GM20000 (cell line): ENCODE data around the gene RCAN2.

Source experiments
- DNase-seq: peaks from one replicate; pipeline ENCODE4 v3.0.0; 2012; ENCODE audit warnings: low spot score
- TF ChIP-seq, protein P1 (sequence below): IDR thresholded peaks from 2 replicates; pipeline ENCODE4 v1.5.1; 2012; ENCODE audit warnings: mild to moderate bottlenecking, control low read depth; ENCODE audit errors: extremely low read depth, missing control alignments

RCAN2 gene

DNA sequence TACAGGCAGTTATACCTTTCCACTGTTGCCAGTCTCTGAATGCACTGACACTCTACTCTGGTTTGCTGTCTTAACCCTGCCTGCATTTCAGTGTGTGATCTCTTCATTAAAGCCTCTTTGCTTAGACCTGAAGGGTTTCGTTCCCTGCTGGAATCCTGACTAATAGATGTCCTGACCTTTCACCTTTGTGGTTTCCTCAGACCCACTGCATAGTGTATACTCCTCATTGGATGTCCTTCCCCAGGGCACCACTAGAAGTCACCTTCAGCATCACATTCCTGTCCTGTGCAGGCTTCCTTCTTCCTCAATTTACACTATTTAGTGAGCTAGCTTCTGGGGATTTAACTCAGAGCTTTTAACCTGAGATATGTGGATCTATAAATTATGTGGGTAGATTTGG, 120.6 kb downstream of the RCAN2 start:
- TF ChIP-seq, protein P1, sequence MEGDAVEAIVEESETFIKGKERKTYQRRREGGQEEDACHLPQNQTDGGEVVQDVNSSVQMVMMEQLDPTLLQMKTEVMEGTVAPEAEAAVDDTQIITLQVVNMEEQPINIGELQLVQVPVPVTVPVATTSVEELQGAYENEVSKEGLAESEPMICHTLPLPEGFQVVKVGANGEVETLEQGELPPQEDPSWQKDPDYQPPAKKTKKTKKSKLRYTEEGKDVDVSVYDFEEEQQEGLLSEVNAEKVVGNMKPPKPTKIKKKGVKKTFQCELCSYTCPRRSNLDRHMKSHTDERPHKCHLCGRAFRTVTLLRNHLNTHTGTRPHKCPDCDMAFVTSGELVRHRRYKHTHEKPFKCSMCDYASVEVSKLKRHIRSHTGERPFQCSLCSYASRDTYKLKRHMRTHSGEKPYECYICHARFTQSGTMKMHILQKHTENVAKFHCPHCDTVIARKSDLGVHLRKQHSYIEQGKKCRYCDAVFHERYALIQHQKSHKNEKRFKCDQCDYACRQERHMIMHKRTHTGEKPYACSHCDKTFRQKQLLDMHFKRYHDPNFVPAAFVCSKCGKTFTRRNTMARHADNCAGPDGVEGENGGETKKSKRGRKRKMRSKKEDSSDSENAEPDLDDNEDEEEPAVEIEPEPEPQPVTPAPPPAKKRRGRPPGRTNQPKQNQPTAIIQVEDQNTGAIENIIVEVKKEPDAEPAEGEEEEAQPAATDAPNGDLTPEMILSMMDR: no peak

GRCh38 chr6:46368169-46368536, 123.1 kb downstream of the RCAN2 start:
- DNase-seq: no peak
- TF ChIP-seq, protein P1: no peak

More for the DNA sequence above, 120.6 kb downstream of the RCAN2 start:
- DNase-seq: no peak

- DNase-seq: no peak
- TF ChIP-seq, protein P1: no peak
Measured at GRCh38 chr6:46367354-46368168, 123.7 kb downstream of the RCAN2 start.

- no peak for DNase-seq
- TF ChIP-seq, protein P1: no peak
Measured at GRCh38 chr6:46366190-46366900, 124.9 kb downstream of the RCAN2 start.

- TF ChIP-seq, protein P1: no peak
- DNase-seq: no peak
Measured at GRCh38 chr6:46357591-46357990, 133.7 kb downstream of the RCAN2 start.

- DNase-seq: no peak
- TF ChIP-seq, protein P1: no peak
Measured at GRCh38 chr6:46356543-46356942, 134.7 kb downstream of the RCAN2 start.

GRCh38 chr6:46353528-46353927, 137.7 kb downstream of the RCAN2 start:
- no peak for DNase-seq
- TF ChIP-seq, protein P1: no peak
